Bronchial epithelial cell (primary cell): Measurements from ENCODE around the gene RNF25. TPM values are rescaled to one million over a fixed set of nuclear protein-coding genes. Genes with fewer than 3 reads are reported as not detected.
A peak's percentile ranks its signal among the peaks of the same experiment; 100 is the strongest.

ENCODE experiments used
- DNase-seq: peaks from one replicate; pipeline ENCODE4 v3.0.0-alpha.2; 2010; ENCODE audit warnings: low read depth
- FAIRE-seq: peaks from 2 replicates; lab custom pipeline; 2011; peaks lifted over from hg19 to GRCh38; lab: Jason Lieb, UNC
- H3K27me3 ChIP-seq: 2 replicates; pipeline ENCODE4 v1.5.1; 2011; ENCODE audit warnings: low read length; ENCODE audit not compliant: control insufficient read depth, insufficient read depth
- H3K36me3 ChIP-seq: 2 replicates; pipeline ENCODE4 v1.5.1; 2011; ENCODE audit warnings: low read length; ENCODE audit not compliant: control insufficient read depth, insufficient read depth
- H3K4me3 ChIP-seq: 2 replicates; pipeline ENCODE4 v1.5.1; 2011; ENCODE audit warnings: mild to moderate bottlenecking, low read depth, low read length, control low read depth
- CTCF ChIP-seq: IDR thresholded peaks from 2 replicates; pipeline ENCODE4 v1.5.1; 2011; ENCODE audit warnings: mild to moderate bottlenecking, moderate library complexity, low read length, control low read depth, inconsistent platforms; ENCODE audit not compliant: insufficient read depth, severe bottlenecking
- total RNA-seq: library from RNA; depleted of rRNA; stranded (reverse); fragments of >200 nt; gene quantifications from 2 replicates; pipeline ENCODE4 v1.2.1, GENCODE V29; 2014

Gene RNF25
- total RNA-seq, 1 donor from 2014 or later = 32.1 TPM

- no peaks in the 10 kb centered on the region for H3K36me3 ChIP-seq
- DNase-seq (no peak), FAIRE-seq (no peak)
- no peaks in the 10 kb centered on the region for H3K27me3 ChIP-seq
- no peak overlapping the region for H3K4me3 ChIP-seq
- no peak for TF ChIP-seq CTCF
Observed at GRCh38 chr2:218680061-218680460, 8.3 kb upstream of the RNF25 start.

GRCh38 chr2:218679119-218679518 lies 7.3 kb upstream of the RNF25 start:
- H3K4me3 ChIP-seq = no peak overlapping the region
- no peaks in the 10 kb centered on the region for H3K36me3 ChIP-seq
- TF ChIP-seq CTCF = no peak
- H3K27me3 ChIP-seq = no peaks in the 10 kb centered on the region
- FAIRE-seq (peak; percentile 72), DNase-seq (peak; percentile 11)

GRCh38 chr2:218671097-218671653 lies 627 bp downstream of the RNF25 start:
- Histone ChIP-seq H3K36me3 (peaks cover 2% of the 10 kb centered on the region), H3K4me3 (peak overlapping the region; percentile 72), H3K27me3 (no peaks in the 10 kb centered on the region)
- no peak for TF ChIP-seq CTCF
- DNase-seq = peak; percentile 77
- no peak for FAIRE-seq

GRCh38 chr2:218664653-218665052 lies 7.1 kb downstream of the RNF25 start:
- no peaks in the 10 kb centered on the region for H3K27me3 ChIP-seq
- no peak overlapping the region for H3K4me3 ChIP-seq
- no peak for FAIRE-seq
- no peak for TF ChIP-seq CTCF
- DNase-seq = no peak
- H3K36me3 ChIP-seq = peaks cover 33% of the 10 kb centered on the region

- FAIRE-seq (no peak), DNase-seq (no peak)
- Histone ChIP-seq H3K36me3 (peaks cover 33% of the 10 kb centered on the region), H3K4me3 (no peak overlapping the region), H3K27me3 (no peaks in the 10 kb centered on the region)
- TF ChIP-seq CTCF = no peak
Observed at GRCh38 chr2:218663901-218664300, 7.9 kb downstream of the RNF25 start.

- DNase-seq = no peak
- H3K4me3 ChIP-seq = no peak overlapping the region
- no peak for TF ChIP-seq CTCF
- H3K36me3 ChIP-seq = peaks cover 33% of the 10 kb centered on the region
- no peak for FAIRE-seq
- no peaks in the 10 kb centered on the region for H3K27me3 ChIP-seq
Observed at GRCh38 chr2:218662827-218663226, 9.0 kb downstream of the RNF25 start.
